Measurements from ENCODE around the gene BANK1. TPM values are rescaled to one million over a fixed set of nuclear protein-coding genes. Genes with fewer than 3 reads are reported as not detected.

BANK1 gene
- total and polyA plus RNA-seq, 2 of the 8 experiments (the other 6 are each of a cell fraction or from before 2014, with no cell fraction given) = 0.59 to 0.93 TPM

DNA sequence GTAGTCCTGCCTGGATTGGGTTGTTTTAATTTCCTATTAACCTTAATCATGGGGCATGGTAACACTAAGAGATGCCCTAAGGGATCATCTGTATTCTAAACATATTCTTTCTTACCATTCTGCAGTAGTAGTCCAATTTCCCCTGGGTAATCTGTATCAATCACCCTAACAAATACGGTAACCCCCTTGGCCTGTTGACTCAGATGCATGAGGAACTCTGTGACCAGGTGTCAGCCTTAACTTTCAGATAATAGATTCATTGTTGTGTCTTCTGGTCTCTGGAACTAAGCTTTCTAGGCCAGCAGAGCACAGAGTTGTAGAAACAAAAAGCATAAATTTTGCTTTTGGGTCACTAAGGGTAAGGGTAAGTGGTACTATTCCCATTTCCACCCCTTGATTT is 13.1 kb upstream of the BANK1 start:
- no peak overlapping the region for H2BK5ac ChIP-seq (ENCODE audit: low read depth, low read length)
- no peak for FAIRE-seq
- 100% methylated on average over 1 of the region's 1 CpG; no CpG with 5 or more reads in 1 of the 2 experiments for whole genome bisulfite sequencing, 2 experiments (ENCODE audit: extremely low coverage in 1 of 2, insufficient coverage in 1 of 2, insufficient read length in 1 of 2, insufficient replicate concordance in 2 of 2, low coverage in 1 of 2, low lambda C conversion rate in 2 of 2, missing lambda C conversion rate in 1 of 2)

More for the DNA sequence above, 13.1 kb upstream of the BANK1 start:
- no peak overlapping the region for H3K4ac ChIP-seq (replicated peaks; ENCODE audit: insufficient read length, low read depth, low read length)
- no peak overlapping the region for H3K14ac ChIP-seq (ENCODE audit: insufficient read length)
- no peaks in the 10 kb centered on the region for H3K9me3 ChIP-seq (ENCODE audit: insufficient read depth in 2 of 2, low read depth in 1 of 2, low read length in 1 of 2)
- H3K23me2 ChIP-seq (ENCODE audit: low read depth, low read length) = no peaks in the 10 kb centered on the region
- CTCF ChIA-PET (ENCODE audit: partially characterized antibody) = no interaction called here
- no peak overlapping the region for H3K9ac ChIP-seq (replicated peaks in 1 of 4; ENCODE audit: extremely low read depth in 1 of 4, low read depth in 3 of 4, low read length in 3 of 4)
- H3K79me2 ChIP-seq (ENCODE audit: control insufficient read depth in 1 of 2, insufficient read depth in 2 of 2, low read length in 2 of 2) = no peaks in the 10 kb centered on the region
- H3K18ac ChIP-seq (ENCODE audit: extremely low read depth, low read length) = no peak overlapping the region
- no peak overlapping the region for H2AFZ ChIP-seq (ENCODE audit: low read length)
- no peak overlapping the region for H3K23ac ChIP-seq (ENCODE audit: insufficient read length)
- TF ChIP-seq KDM4A (IDR thresholded peaks at IDR 0.05; ENCODE audit: low read depth, low read length, severe bottlenecking) (no peak), POU5F1 (IDR thresholded peaks at IDR 0.05; ENCODE audit: low read depth, low read length) (no peak), EP300 (IDR thresholded peaks at IDR 0.05; ENCODE audit: borderline replicate concordance in 1 of 2, low read depth in 2 of 2, low read length in 2 of 2) (no peak), KDM1A (IDR thresholded peaks at IDR 0.05; ENCODE audit: borderline replicate concordance, low read length) (no peak), SIN3A (conservative IDR thresholded peaks at IDR 0.05 in 1 of 2, IDR thresholded peaks at IDR 0.05 in 1 of 2; ENCODE audit: low read depth in 1 of 2, low read length in 2 of 2) (no peak), CTBP2 (IDR thresholded peaks at IDR 0.05; ENCODE audit: borderline replicate concordance, insufficient read depth, insufficient read length, low read length) (no peak)
- no peak for DNase-seq (ENCODE audit: low read depth in 1 of 2, low spot score in 2 of 2)
- POLR2A ChIA-PET (ENCODE audit: partially characterized antibody) = no interaction called here
- H3K36me3 ChIP-seq (ENCODE audit: control insufficient read depth in 2 of 4, insufficient read depth in 4 of 4, low read length in 3 of 4) = no peaks in the 10 kb centered on the region
- no peak overlapping the region for H4K5ac ChIP-seq (ENCODE audit: insufficient read length, low read depth, low read length)
- H3K4me2 ChIP-seq (ENCODE audit: insufficient read depth in 1 of 2, low read depth in 2 of 2, low read length in 2 of 2) = no peak overlapping the region
- no peaks in the 10 kb centered on the region for H3K79me1 ChIP-seq (ENCODE audit: low read depth, low read length)
- no peak overlapping the region for H2AK5ac ChIP-seq (ENCODE audit: low read depth, low read length)
- H3K4me3 ChIP-seq (ENCODE audit: extremely low read depth in 1 of 4, insufficient read depth in 2 of 4, low read depth in 3 of 4, low read length in 4 of 4) = no peak overlapping the region
- no peak overlapping the region for H3K56ac ChIP-seq (replicated peaks; ENCODE audit: insufficient read length, low read depth, low read length)
- H3K27me3 ChIP-seq (replicated peaks in 1 of 4; ENCODE audit: control insufficient read depth in 3 of 4, extremely low read depth in 1 of 4, insufficient read depth in 3 of 4, low read length in 3 of 4) = no peaks in the 10 kb centered on the region
- no peaks in the 10 kb centered on the region for H4K20me1 ChIP-seq (replicated peaks in 1 of 2; ENCODE audit: control insufficient read depth in 1 of 2, insufficient read depth in 2 of 2, low read length in 2 of 2)
- no peak overlapping the region for H4K8ac ChIP-seq (ENCODE audit: extremely low read depth, insufficient read depth, low read length)
- H3K4me1 ChIP-seq (replicated peaks in 1 of 4; ENCODE audit: control insufficient read depth in 3 of 4, insufficient read depth in 4 of 4, low read length in 3 of 4) = no peaks in the 10 kb centered on the region
- no peak overlapping the region for H2BK15ac ChIP-seq (ENCODE audit: low read length)
- no peak overlapping the region for H4K91ac ChIP-seq (replicated peaks; ENCODE audit: insufficient read length, low read length)
- no peak overlapping the region for H2BK12ac ChIP-seq (ENCODE audit: low read depth, low read length)
- H3K27ac ChIP-seq (ENCODE audit: low read depth, low read length) = no peak overlapping the region
- H2BK120ac ChIP-seq (replicated peaks; ENCODE audit: low read depth, low read length) = no peak overlapping the region
- H2BK20ac ChIP-seq (ENCODE audit: low read length) = no peak overlapping the region
